Hepatocyte (in vitro differentiated cells): ENCODE results near the gene DEFB127. TPM values are rescaled to one million over a fixed set of nuclear protein-coding genes. Genes with fewer than 3 reads are reported as not detected.

Source experiments
- DNase-seq: peaks from one replicate; pipeline ENCODE4 v3.0.0-alpha.2; 2016; ENCODE audit warnings: low spot score
- H2AFZ ChIP-seq: fragments of 200-600 bp; sonication (generic); 2 replicates; pipeline ENCODE4 v1.6.0; 2016; ENCODE audit warnings: antibody characterized with exemption, mild to moderate bottlenecking
- H3K27ac ChIP-seq: fragments of 200-600 bp; sonication (generic); 2 replicates; pipeline ENCODE4 v1.5.1; 2016; ENCODE audit warnings: mild to moderate bottlenecking
- H3K27me3 ChIP-seq: fragments of 200-600 bp; sonication (generic); 2 replicates; pipeline ENCODE4 v1.6.1; 2016
- H3K36me3 ChIP-seq: fragments of 200-600 bp; sonication (generic); replicated peaks from 2 replicates; pipeline ENCODE4 v1.5.1; 2016; ENCODE audit warnings: low read depth; ENCODE audit not compliant: insufficient read depth
- H3K4me1 ChIP-seq: fragments of 200-600 bp; sonication (generic); 2 replicates; pipeline ENCODE4 v1.5.1; 2016; ENCODE audit warnings: mild to moderate bottlenecking, moderate library complexity; ENCODE audit not compliant: insufficient read depth
- H3K4me2 ChIP-seq: fragments of 200-600 bp; sonication (generic); 2 replicates; pipeline ENCODE4 v1.6.0; 2016
- H3K4me3 ChIP-seq: fragments of 200-600 bp; sonication (generic); 2 replicates; pipeline ENCODE4 v1.5.1; 2016; ENCODE audit warnings: mild to moderate bottlenecking
- H3K79me2 ChIP-seq: fragments of 200-600 bp; sonication (generic); 2 replicates; pipeline ENCODE4 v1.6.0; 2017; ENCODE audit warnings: mild to moderate bottlenecking
- H3K9me2 ChIP-seq: fragments of 200-600 bp; sonication (generic); replicated peaks from 2 replicates; pipeline ENCODE4 v1.6.0; 2017; ENCODE audit warnings: mild to moderate bottlenecking; ENCODE audit not compliant: insufficient read depth
- H3K9me3 ChIP-seq: fragments of 200-600 bp; sonication (generic); 2 replicates; pipeline ENCODE4 v1.5.1; 2016; ENCODE audit warnings: low read depth, mild to moderate bottlenecking
- H4K20me1 ChIP-seq: fragments of 200-600 bp; sonication (generic); 2 replicates; pipeline ENCODE4 v1.6.0; 2016; ENCODE audit warnings: mild to moderate bottlenecking; ENCODE audit not compliant: insufficient read depth, poor library complexity, severe bottlenecking
- EZH2 ChIP-seq: fragments of 200-600 bp; sonication (generic); IDR thresholded peaks from 2 replicates; pipeline ENCODE4 v1.6.1; 2016; ENCODE audit warnings: antibody characterized with exemption, mild to moderate bottlenecking, borderline replicate concordance
- EZH2phosphoT487 ChIP-seq: fragments of 200-600 bp; sonication (generic); IDR thresholded peaks from one replicate; pipeline ENCODE4 v1.6.1; 2018; ENCODE audit warnings: antibody characterized with exemption, mild to moderate bottlenecking, low read depth, moderate library complexity; ENCODE audit not compliant: unreplicated experiment, severe bottlenecking
- WGBS: methylation state at CpG from one replicate; pipeline ENCODE4 v1.1.6; 2016; ENCODE audit warnings: low lambda C conversion rate; ENCODE audit errors: missing lambda C conversion rate; 5-methylcytosine and 5-hydroxymethylcytosine counted together
- polyA plus RNA-seq: library from polyadenylated mRNA; unstranded; fragments of >200 nt; fragmentation: Nextera tagmentation; extraction: Ambion mirVana; gene quantifications from 2 replicates; pipeline ENCODE4 v1.2.1, GENCODE V29; 2016
- total RNA-seq: library from RNA; depleted of rRNA; stranded (reverse); fragments of >200 nt; gene quantifications from 2 replicates; pipeline ENCODE4 v1.2.3, GENCODE V29; 2014
- TF ChIP-seq, protein P1 (sequence below): fragments of 200-600 bp; sonication (generic); IDR thresholded peaks from 2 replicates; pipeline ENCODE4 v1.5.1; 2016; ENCODE audit warnings: antibody characterized with exemption, mild to moderate bottlenecking; ENCODE audit not compliant: poor library complexity

DEFB127 gene
- total and polyA plus RNA-seq, 2 experiments from 2014 or later = not detected

DNA sequence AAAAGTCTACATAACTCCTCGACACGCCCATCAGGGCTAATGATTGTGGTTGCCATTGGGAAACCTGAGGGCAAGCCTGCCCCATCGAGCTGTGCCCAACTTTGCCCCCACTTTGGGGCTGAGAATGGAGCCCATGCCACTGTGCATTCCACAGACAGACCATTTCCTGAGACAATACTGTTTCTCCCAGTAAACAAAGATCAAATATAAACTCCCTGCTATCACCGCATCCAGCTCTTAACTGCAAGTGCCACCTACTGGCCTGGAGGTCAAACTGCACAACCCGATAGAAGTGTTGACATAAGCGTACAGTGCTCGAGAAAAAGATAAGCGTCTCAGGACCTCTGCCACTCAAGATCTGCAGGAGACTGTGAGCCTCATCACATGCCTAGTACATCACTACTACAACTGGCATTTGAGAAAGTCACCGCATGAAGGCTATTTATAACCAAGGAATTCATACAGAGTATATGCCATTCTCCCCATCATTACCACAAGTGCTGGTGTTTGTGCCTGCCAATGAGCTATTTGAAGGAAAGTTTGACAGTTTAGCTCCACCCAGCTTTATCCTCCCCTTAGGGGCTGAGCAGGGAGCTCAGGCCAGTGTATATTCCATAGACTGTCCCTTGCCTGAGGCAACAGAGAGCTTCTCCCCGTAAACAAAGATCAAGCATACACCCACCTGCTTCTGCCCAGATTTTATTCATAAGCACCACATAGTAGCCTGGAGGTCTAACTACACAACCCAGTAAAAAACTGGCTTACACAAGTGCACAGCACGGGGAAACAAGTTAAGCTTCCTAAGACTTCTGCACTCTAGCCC, 19.4 kb upstream of the DEFB127 start:
- no peaks in the 10 kb centered on the region for H4K20me1 ChIP-seq
- no peak for DNase-seq
- H3K27me3 ChIP-seq = peaks cover 5% of the 10 kb centered on the region
- no peaks in the 10 kb centered on the region for H3K36me3 ChIP-seq
- TF ChIP-seq, protein P1, sequence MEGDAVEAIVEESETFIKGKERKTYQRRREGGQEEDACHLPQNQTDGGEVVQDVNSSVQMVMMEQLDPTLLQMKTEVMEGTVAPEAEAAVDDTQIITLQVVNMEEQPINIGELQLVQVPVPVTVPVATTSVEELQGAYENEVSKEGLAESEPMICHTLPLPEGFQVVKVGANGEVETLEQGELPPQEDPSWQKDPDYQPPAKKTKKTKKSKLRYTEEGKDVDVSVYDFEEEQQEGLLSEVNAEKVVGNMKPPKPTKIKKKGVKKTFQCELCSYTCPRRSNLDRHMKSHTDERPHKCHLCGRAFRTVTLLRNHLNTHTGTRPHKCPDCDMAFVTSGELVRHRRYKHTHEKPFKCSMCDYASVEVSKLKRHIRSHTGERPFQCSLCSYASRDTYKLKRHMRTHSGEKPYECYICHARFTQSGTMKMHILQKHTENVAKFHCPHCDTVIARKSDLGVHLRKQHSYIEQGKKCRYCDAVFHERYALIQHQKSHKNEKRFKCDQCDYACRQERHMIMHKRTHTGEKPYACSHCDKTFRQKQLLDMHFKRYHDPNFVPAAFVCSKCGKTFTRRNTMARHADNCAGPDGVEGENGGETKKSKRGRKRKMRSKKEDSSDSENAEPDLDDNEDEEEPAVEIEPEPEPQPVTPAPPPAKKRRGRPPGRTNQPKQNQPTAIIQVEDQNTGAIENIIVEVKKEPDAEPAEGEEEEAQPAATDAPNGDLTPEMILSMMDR = no peak
- TF ChIP-seq EZH2 (no peak), EZH2phosphoT487 (no peak)
- H3K4me3 ChIP-seq = no peak overlapping the region
- WGBS = 85% methylated on average over 11 of the region's 11 CpGs
- H3K4me2 ChIP-seq = no peak overlapping the region
- H3K9me2 ChIP-seq = no peaks in the 10 kb centered on the region
- H3K79me2 ChIP-seq = no peaks in the 10 kb centered on the region
- no peaks in the 10 kb centered on the region for H3K4me1 ChIP-seq
- no peaks in the 10 kb centered on the region for H3K9me3 ChIP-seq
- H2AFZ ChIP-seq = no peak overlapping the region
- no peak overlapping the region for H3K27ac ChIP-seq

DNA sequence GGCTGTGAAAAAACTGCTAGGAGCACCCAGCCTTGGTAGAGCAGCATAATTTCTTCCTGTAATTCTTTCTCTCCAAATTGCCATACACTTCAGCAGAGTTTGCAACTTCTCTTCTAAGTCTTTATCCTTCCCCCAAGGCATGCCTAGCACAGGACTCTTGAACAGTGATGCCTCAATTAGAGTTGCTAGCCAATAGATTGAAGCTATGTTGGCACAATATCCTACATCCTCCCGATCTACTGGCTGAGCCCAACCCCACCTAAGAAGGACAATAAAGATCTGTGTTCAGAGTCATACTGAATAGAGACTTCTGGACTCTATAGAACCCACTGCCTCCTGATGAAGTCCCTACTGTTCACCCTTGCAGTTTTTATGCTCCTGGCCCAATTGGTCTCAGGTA, 15.0 kb upstream of the DEFB127 start, which contains the start of gene DEFB126:
TSS of gene DEFB126 (plus strand) at position 301 of the 400 bp plus-strand sequence. CDS start at position 340, 39 bp downstream.
- H3K27ac ChIP-seq = no peak within 1 kb of the TSS
- DNase-seq = no peak
- WGBS = 6% methylated on average over 1 of the region's 1 CpG
- no peaks in the 10 kb centered on the region for H3K4me1 ChIP-seq
- no peak within 1 kb of the TSS for H3K4me2 ChIP-seq
- H4K20me1 ChIP-seq = no peaks in the 10 kb centered on the region
- H3K4me3 ChIP-seq = no peak within 1 kb of the TSS
- TF ChIP-seq EZH2 = no peak
- TF ChIP-seq EZH2phosphoT487 = no peak
- TF ChIP-seq, protein P1 = no peak
- no peaks in the 10 kb centered on the region for H3K9me3 ChIP-seq
- H3K9me2 ChIP-seq = no peaks in the 10 kb centered on the region
- H3K79me2 ChIP-seq = no peaks in the 10 kb centered on the region
- H2AFZ ChIP-seq = no peak within 1 kb of the TSS
- H3K27me3 ChIP-seq = peaks cover 5% of the 10 kb centered on the region
- H3K36me3 ChIP-seq = no peaks in the 10 kb centered on the region

DNA sequence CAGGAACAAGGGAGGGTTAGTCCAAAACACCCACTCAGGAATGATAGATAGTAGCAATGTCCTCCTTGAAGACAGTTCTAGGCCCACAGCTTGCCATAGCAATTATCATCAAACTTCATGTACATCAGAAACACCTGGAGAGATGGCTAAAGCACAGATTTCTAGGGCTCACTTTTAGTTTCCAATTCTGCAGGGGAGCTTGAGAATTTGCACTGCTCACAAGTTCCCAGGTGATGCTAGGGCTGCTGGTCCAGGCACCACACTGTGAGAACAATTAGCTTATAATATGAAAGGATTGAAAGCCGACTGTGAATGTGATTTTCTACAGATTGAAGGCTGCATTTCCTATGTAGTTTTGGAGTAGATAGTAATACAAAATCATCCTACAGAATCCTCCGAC, 11.4 kb upstream of the DEFB127 start:
- Histone ChIP-seq H3K79me2 (no peaks in the 10 kb centered on the region), H3K9me2 (no peaks in the 10 kb centered on the region), H3K27ac (no peak overlapping the region), H3K4me1 (no peaks in the 10 kb centered on the region), H3K9me3 (no peaks in the 10 kb centered on the region), H4K20me1 (no peaks in the 10 kb centered on the region), H3K4me2 (no peak overlapping the region), H3K36me3 (no peaks in the 10 kb centered on the region), H3K27me3 (peaks cover 5% of the 10 kb centered on the region), H2AFZ (no peak overlapping the region), H3K4me3 (no peak overlapping the region)
- no peak for DNase-seq
- TF ChIP-seq, protein P1 = no peak
- no peak for TF ChIP-seq EZH2phosphoT487
- TF ChIP-seq EZH2 = no peak
- WGBS = 71% methylated on average over 2 of the region's 2 CpGs
